ENCODE results near the gene STAT1. TPM values are rescaled to one million over a fixed set of nuclear protein-coding genes. Genes with fewer than 3 reads are reported as not detected.

Gene STAT1
- total and polyA plus RNA-seq, 9 of the 15 experiments (the other 6 are each of a cell fraction or from before 2014, with no cell fraction given), result 8.7 to 34.4 (median 26.8) TPM

- TF ChIP-seq ZBTB40 (IDR thresholded peaks at IDR 0.05) (no peak), ZBTB40 (CRISPR knock-in tag; IDR thresholded peaks at IDR 0.05) (no peak), NR2F6 (CRISPR knock-in tag; IDR thresholded peaks at IDR 0.05) (no peak), TCF7L2 (IDR thresholded peaks at IDR 0.05; ENCODE audit: low read depth, low read length) (no peak), ZNF384 (IDR thresholded peaks at IDR 0.05; ENCODE audit: low read depth, low read length) (no peak), FOS (IDR thresholded peaks at IDR 0.05; ENCODE audit: extremely low read depth, insufficient read length) (no peak), ETS1 (conservative IDR thresholded peaks at IDR 0.05; ENCODE audit: control insufficient read depth, low read depth, low read length) (no peak), HDAC3 (IDR thresholded peaks at IDR 0.05; ENCODE audit: borderline replicate concordance, partially characterized antibody) (no peak), HLTF (IDR thresholded peaks at IDR 0.05) (no peak), VEZF1 (CRISPR knock-in tag; IDR thresholded peaks at IDR 0.05) (peak; percentile 38), NFXL1 (CRISPR knock-in tag; IDR thresholded peaks at IDR 0.05) (no peak), NFATC3 (IDR thresholded peaks at IDR 0.05) (no peak), MITF (IDR thresholded peaks at IDR 0.05) (no peak), ZNF253 (CRISPR knock-in tag; conservative IDR thresholded peaks at IDR 0.05) (no peak), FOXJ3 (CRISPR knock-in tag; IDR thresholded peaks at IDR 0.05) (no peak), TCFL5 (CRISPR knock-in tag; conservative IDR thresholded peaks at IDR 0.05) (no peak)
Observed at GRCh38 chr2:191030521-191031154, 16.7 kb upstream of the STAT1 start (continued).

All from K562 (cell line).